Measurements from ENCODE around the gene TBC1D22A. TPM values are rescaled to one million over a fixed set of nuclear protein-coding genes. Genes with fewer than 3 reads are reported as not detected.
A peak's percentile ranks its signal among the peaks of the same experiment; 100 is the strongest.

Gene TBC1D22A
- total and polyA plus RNA-seq, 9 of the 15 experiments (the other 6 are each of a cell fraction or from before 2014, with no cell fraction given): 0.20 to 11.5 (median 5.2) TPM

- TF ChIP-seq HCFC1 (IDR thresholded peaks at IDR 0.05; ENCODE audit: low read depth, low read length) (no peak), DPF2 (IDR thresholded peaks at IDR 0.05) (peak; percentile 98), ZNF23 (CRISPR knock-in tag; IDR thresholded peaks at IDR 0.05) (no peak), HES1 (IDR thresholded peaks at IDR 0.05; ENCODE audit: low read depth) (no peak), HDAC2 (IDR thresholded peaks at IDR 0.05) (0 out of 2 replicates have a peak, but pooled peaks have one; percentile 50), TFAM (CRISPR knock-in tag; conservative IDR thresholded peaks at IDR 0.05) (no peak), CGGBP1 (CRISPR knock-in tag; IDR thresholded peaks at IDR 0.05) (no peak), DDX20 (tag; IDR thresholded peaks at IDR 0.05; ENCODE audit: low read depth) (no peak), SMAD1 (IDR thresholded peaks at IDR 0.05; ENCODE audit: low read depth, low read length, partially characterized antibody) (no peak), AFF1 (IDR thresholded peaks at IDR 0.05; ENCODE audit: low read depth in 1 of 2, partially characterized antibody in 2 of 2) (peak in 1 of 2 experiments; percentile 21), NR3C1 (CRISPR knock-in tag; IDR thresholded peaks at IDR 0.05) (no peak), ZNF655 (CRISPR knock-in tag; IDR thresholded peaks at IDR 0.05) (no peak), PATZ1 (CRISPR knock-in tag; IDR thresholded peaks at IDR 0.05; ENCODE audit: borderline replicate concordance) (no peak), MIER1 (IDR thresholded peaks at IDR 0.05; ENCODE audit: low read depth) (no peak), TCF7L2 (IDR thresholded peaks at IDR 0.05; ENCODE audit: low read depth, low read length) (no peak), SP1 (CRISPR knock-in tag; IDR thresholded peaks at IDR 0.05) (no peak), ZNF830 (CRISPR knock-in tag; IDR thresholded peaks at IDR 0.05) (no peak), HNRNPUL1 (IDR thresholded peaks at IDR 0.05; ENCODE audit: low read length) (no peak), ZNF197 (CRISPR knock-in tag; IDR thresholded peaks at IDR 0.05; ENCODE audit: low read depth) (no peak), ZNF263 (CRISPR knock-in tag; IDR thresholded peaks at IDR 0.05; ENCODE audit: borderline replicate concordance) (no peak), ZNF75A (CRISPR knock-in tag; IDR thresholded peaks at IDR 0.05) (no peak), SMARCA4 (IDR thresholded peaks at IDR 0.05) (peak; percentile 97)
These were observed 172.5 kb downstream of the TBC1D22A start (continued) for GRCh38 chr22:46934746-46935491.

All from K562 (cell line).